Mesenchymal stem cell (in vitro differentiated cells and primary cell): ENCODE data around the gene SURF6.
"Not testable (repeated sequence)": the region's sequence is repeated elsewhere in the genome, so short reads cannot be mapped to it uniquely, and the experiment has no call there.

Experiments
- DNase-seq: peaks from one replicate; pipeline ENCODE4 v3.0.0-alpha.2; 2013
- H2AFZ ChIP-seq: one replicate; pipeline ENCODE4 v1.6.1; 2013; ENCODE audit warnings: low read depth, mild to moderate bottlenecking, control low read depth, inconsistent platforms, low read length, moderate library complexity
- H2AK5ac ChIP-seq: 2 replicates; pipeline ENCODE4 v1.6.1; 2013; ENCODE audit warnings: low read length, moderate library complexity, mild to moderate bottlenecking, inconsistent platforms; ENCODE audit not compliant: severe bottlenecking
- H2BK120ac ChIP-seq: one replicate; pipeline ENCODE4 v1.6.1; 2013; ENCODE audit warnings: low read depth, mild to moderate bottlenecking, inconsistent platforms, low read length, moderate library complexity
- H2BK12ac ChIP-seq, 2 experiments: one replicate each; pipeline ENCODE4 v1.6.1; 2013; ENCODE audit warnings: inconsistent platforms in 2 of 2, low read length in 2 of 2, mild to moderate bottlenecking in 2 of 2, moderate library complexity in 2 of 2, control low read depth in 1 of 2
- H2BK15ac ChIP-seq: one replicate; pipeline ENCODE4 v1.6.1; 2013; ENCODE audit warnings: mild to moderate bottlenecking, low read depth, inconsistent platforms; ENCODE audit not compliant: poor library complexity, severe bottlenecking
- H2BK5ac ChIP-seq: 2 replicates; pipeline ENCODE4 v1.6.1; 2013; ENCODE audit warnings: low read depth, mild to moderate bottlenecking, low read length, control low read depth, inconsistent platforms; ENCODE audit not compliant: poor library complexity, severe bottlenecking
- H3K14ac ChIP-seq, 2 experiments: one replicate each; pipeline ENCODE4 v1.6.1; 2013; ENCODE audit warnings: inconsistent platforms in 2 of 2, low read length in 2 of 2, control low read depth in 1 of 2, mild to moderate bottlenecking in 1 of 2, moderate library complexity in 1 of 2
- H3K18ac ChIP-seq, 2 experiments: one replicate each; pipeline ENCODE4 v1.6.1; 2013; ENCODE audit warnings: inconsistent platforms in 2 of 2, low read length in 2 of 2, control low read depth in 1 of 2, low read depth in 1 of 2, mild to moderate bottlenecking in 1 of 2
- H3K23ac ChIP-seq, 2 experiments: one replicate each; pipeline ENCODE4 v1.6.1; 2013; ENCODE audit warnings: inconsistent platforms in 2 of 2, low read length in 2 of 2, mild to moderate bottlenecking in 2 of 2, moderate library complexity in 2 of 2, control low read depth in 1 of 2
- H3K27ac ChIP-seq: 2 replicates; pipeline ENCODE4 v1.5.1; 2013; ENCODE audit warnings: mild to moderate bottlenecking, moderate library complexity, low read length, control low read depth, inconsistent platforms; ENCODE audit not compliant: poor library complexity, severe bottlenecking
- H3K27me3 ChIP-seq, 2 experiments: 2 replicates each; pipeline versions ENCODE4 v1.6.1 to v1.7.0; 2013; ENCODE audit warnings: low read length in 2 of 2, mild to moderate bottlenecking in 2 of 2, moderate library complexity in 2 of 2, control low read depth in 1 of 2, inconsistent platforms in 1 of 2; ENCODE audit not compliant: control insufficient read depth in 1 of 2, insufficient read depth in 1 of 2
- H3K36me3 ChIP-seq, 2 experiments: 2 replicates each; pipeline versions ENCODE4 v1.6.1 to v1.7.0; 2013; ENCODE audit warnings: low read length in 2 of 2, control low read depth in 1 of 2, inconsistent platforms in 1 of 2, low read depth in 1 of 2, mild to moderate bottlenecking in 1 of 2; ENCODE audit not compliant: insufficient read depth in 2 of 2, control insufficient read depth in 1 of 2
- H3K4ac ChIP-seq, 2 experiments: one replicate each; pipeline ENCODE4 v1.6.1; 2013; ENCODE audit warnings: inconsistent platforms in 2 of 2, low read length in 2 of 2, mild to moderate bottlenecking in 2 of 2, moderate library complexity in 2 of 2, control low read depth in 1 of 2, low read depth in 1 of 2
- H3K4me1 ChIP-seq: 2 replicates; pipeline ENCODE4 v1.6.1; 2013; ENCODE audit warnings: low read depth, low read length, control low read depth; ENCODE audit not compliant: control insufficient read depth, insufficient read depth
- H3K4me2 ChIP-seq: 2 replicates; pipeline ENCODE4 v1.6.1; 2013; ENCODE audit warnings: low read length, mild to moderate bottlenecking, inconsistent platforms; ENCODE audit not compliant: poor library complexity, severe bottlenecking
- H3K4me3 ChIP-seq, 2 experiments: 2 replicates each; pipeline versions ENCODE4 v1.5.1 to v1.7.0; 2013; ENCODE audit warnings: low read length in 2 of 2, mild to moderate bottlenecking in 2 of 2, control low read depth in 1 of 2, low read depth in 1 of 2; ENCODE audit not compliant: insufficient read depth in 1 of 2
- H3K79me1 ChIP-seq: replicated peaks from 2 replicates; pipeline ENCODE4 v1.6.1; 2013; ENCODE audit warnings: mild to moderate bottlenecking, control low read depth, low read length, inconsistent platforms; ENCODE audit not compliant: poor library complexity, severe bottlenecking
- H3K9ac ChIP-seq: 2 replicates; pipeline ENCODE4 v1.7.0; 2013; ENCODE audit warnings: mild to moderate bottlenecking, low read length, moderate library complexity
- H3K9me3 ChIP-seq: 2 replicates; pipeline ENCODE4 v1.7.0; 2013; ENCODE audit warnings: mild to moderate bottlenecking, low read length; ENCODE audit not compliant: control insufficient read depth
- H4K8ac ChIP-seq: one replicate; pipeline ENCODE4 v1.6.1; 2013; ENCODE audit warnings: inconsistent platforms, mild to moderate bottlenecking, low read length, moderate library complexity
- H4K91ac ChIP-seq: one replicate; pipeline ENCODE4 v1.6.1; 2013; ENCODE audit warnings: mild to moderate bottlenecking, low read length, inconsistent platforms
- WGBS: methylation state at CpG from one replicate; pipeline ENCODE4 v1.1.7; 2013; ENCODE audit warnings: mixed read lengths; 5-methylcytosine and 5-hydroxymethylcytosine counted together

SURF6 gene

GRCh38 chr9:133286523-133286922 lies 49.5 kb downstream of the SURF6 start:
- no peak overlapping the region for H3K4me3 ChIP-seq
- no peak overlapping the region for H3K27ac ChIP-seq
- WGBS, result no CpG with 5 or more reads among the region's 2 CpGs
- H3K23ac ChIP-seq, result no peak overlapping the region
- H2AK5ac ChIP-seq, result no peak overlapping the region
- no peak overlapping the region for H3K9ac ChIP-seq
- no peak overlapping the region for H2AFZ ChIP-seq
- no peak overlapping the region for H2BK12ac ChIP-seq
- no peak overlapping the region for H2BK120ac ChIP-seq
- no peak overlapping the region for H3K18ac ChIP-seq
- H4K8ac ChIP-seq, result no peak overlapping the region
- H3K27me3 ChIP-seq, result peaks cover 12 to 15% of the 10 kb centered on the region in 2 experiments
- H3K79me1 ChIP-seq, result no peaks in the 10 kb centered on the region
- peaks cover 23% of the 10 kb centered on the region for H3K9me3 ChIP-seq
- no peaks in the 10 kb centered on the region for H3K4me1 ChIP-seq
- H3K14ac ChIP-seq, result no peak overlapping the region
- no peak overlapping the region for H3K4me2 ChIP-seq
- DNase-seq, result no peak
- no peaks in the 10 kb centered on the region for H3K36me3 ChIP-seq
- no peak overlapping the region for H4K91ac ChIP-seq
- no peak overlapping the region for H2BK15ac ChIP-seq
- H2BK5ac ChIP-seq, result no peak overlapping the region
- no peak overlapping the region for H3K4ac ChIP-seq

DNA sequence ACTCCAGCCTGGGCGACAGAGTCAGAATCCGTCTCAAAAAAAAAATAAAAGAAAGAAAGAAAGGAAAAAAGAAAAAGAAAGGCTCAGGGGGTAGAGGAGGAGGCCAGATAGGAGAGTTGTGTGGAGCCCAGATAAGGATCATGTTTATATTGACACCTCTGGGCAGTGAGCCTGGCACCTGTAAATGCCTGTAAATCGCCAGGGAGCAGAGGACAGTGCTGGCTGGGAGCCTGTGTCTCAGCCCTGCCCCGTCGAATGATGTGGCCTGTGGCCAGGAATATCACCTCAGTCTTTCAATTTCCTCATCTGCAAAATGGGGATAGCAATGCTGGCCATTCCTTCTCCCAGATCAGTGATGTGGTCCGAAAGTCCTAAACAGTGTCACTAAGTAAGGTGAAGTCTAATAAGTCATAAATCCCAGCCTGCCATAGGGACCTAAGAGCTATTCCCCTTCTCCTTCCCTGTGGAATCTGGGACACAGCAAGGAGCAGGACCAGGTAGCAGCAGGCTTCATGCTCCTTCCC lies 50.7 kb downstream of the SURF6 start:
- H3K27me3 ChIP-seq, result peaks cover 23 to 26% of the 10 kb centered on the region in 2 experiments
- H3K36me3 ChIP-seq, result no peaks in the 10 kb centered on the region
- H2AFZ ChIP-seq, result no peak overlapping the region
- H2BK15ac ChIP-seq, result no peak overlapping the region
- H3K18ac ChIP-seq, result no peak overlapping the region
- no peak overlapping the region for H3K27ac ChIP-seq
- no peak overlapping the region for H3K9ac ChIP-seq
- no peak overlapping the region for H2BK120ac ChIP-seq
- WGBS, result 94% methylated on average over 6 of the region's 6 CpGs
- no peaks in the 10 kb centered on the region for H3K79me1 ChIP-seq
- H2BK12ac ChIP-seq, result no peak overlapping the region
- H3K4me1 ChIP-seq, result no peaks in the 10 kb centered on the region
- H3K4ac ChIP-seq, result no peak overlapping the region
- no peak overlapping the region for H3K14ac ChIP-seq
- peaks cover 18% of the 10 kb centered on the region for H3K9me3 ChIP-seq
- H2AK5ac ChIP-seq, result no peak overlapping the region
- no peak overlapping the region for H3K4me3 ChIP-seq
- no peak overlapping the region for H3K23ac ChIP-seq
- no peak overlapping the region for H4K91ac ChIP-seq
- no peak overlapping the region for H3K4me2 ChIP-seq
- no peak for DNase-seq
- no peak overlapping the region for H4K8ac ChIP-seq
- H2BK5ac ChIP-seq, result no peak overlapping the region

DNA sequence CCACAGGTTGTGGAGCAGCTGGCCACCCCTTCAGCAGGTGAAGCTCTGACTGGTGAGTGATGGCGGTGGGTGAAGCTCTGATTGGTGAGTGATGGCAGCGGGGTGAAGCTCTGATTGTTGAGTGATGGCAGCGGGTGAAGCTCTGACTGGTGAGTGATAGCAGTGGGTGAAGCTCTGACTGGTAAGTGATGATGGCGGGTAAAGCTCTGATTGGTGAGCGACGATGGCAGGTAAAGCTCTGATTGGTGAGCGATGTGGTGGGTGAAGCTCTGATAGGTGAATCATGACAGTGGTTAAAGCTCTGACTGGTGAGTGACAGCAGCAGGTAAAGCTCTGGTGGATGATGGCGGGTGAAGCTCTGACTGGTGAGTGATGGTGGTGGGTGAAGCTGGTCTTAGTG lies 51.6 kb downstream of the SURF6 start:
- H3K4me2 ChIP-seq, result no peak overlapping the region
- H2AK5ac ChIP-seq, result no peak overlapping the region
- no peak overlapping the region for H2AFZ ChIP-seq
- H3K27me3 ChIP-seq, result peaks cover 23 to 31% of the 10 kb centered on the region in 2 experiments
- no peak overlapping the region for H2BK15ac ChIP-seq
- no peak overlapping the region for H3K27ac ChIP-seq
- no peaks in the 10 kb centered on the region for H3K36me3 ChIP-seq
- H4K8ac ChIP-seq, result no peak overlapping the region
- H3K4me1 ChIP-seq, result no peaks in the 10 kb centered on the region
- H3K9ac ChIP-seq, result no peak overlapping the region
- no peak overlapping the region for H3K18ac ChIP-seq
- H3K14ac ChIP-seq, result no peak overlapping the region
- H2BK120ac ChIP-seq, result no peak overlapping the region
- no peaks in the 10 kb centered on the region for H3K79me1 ChIP-seq
- H3K9me3 ChIP-seq, result peaks cover 11% of the 10 kb centered on the region
- DNase-seq, result no peak
- H2BK5ac ChIP-seq, result no peak overlapping the region
- H2BK12ac ChIP-seq, result no peak overlapping the region
- H4K91ac ChIP-seq, result no peak overlapping the region
- no peak overlapping the region for H3K23ac ChIP-seq
- H3K4ac ChIP-seq, result no peak overlapping the region
- WGBS, result 96% methylated on average over 8 of the region's 8 CpGs
- no peak overlapping the region for H3K4me3 ChIP-seq

DNA sequence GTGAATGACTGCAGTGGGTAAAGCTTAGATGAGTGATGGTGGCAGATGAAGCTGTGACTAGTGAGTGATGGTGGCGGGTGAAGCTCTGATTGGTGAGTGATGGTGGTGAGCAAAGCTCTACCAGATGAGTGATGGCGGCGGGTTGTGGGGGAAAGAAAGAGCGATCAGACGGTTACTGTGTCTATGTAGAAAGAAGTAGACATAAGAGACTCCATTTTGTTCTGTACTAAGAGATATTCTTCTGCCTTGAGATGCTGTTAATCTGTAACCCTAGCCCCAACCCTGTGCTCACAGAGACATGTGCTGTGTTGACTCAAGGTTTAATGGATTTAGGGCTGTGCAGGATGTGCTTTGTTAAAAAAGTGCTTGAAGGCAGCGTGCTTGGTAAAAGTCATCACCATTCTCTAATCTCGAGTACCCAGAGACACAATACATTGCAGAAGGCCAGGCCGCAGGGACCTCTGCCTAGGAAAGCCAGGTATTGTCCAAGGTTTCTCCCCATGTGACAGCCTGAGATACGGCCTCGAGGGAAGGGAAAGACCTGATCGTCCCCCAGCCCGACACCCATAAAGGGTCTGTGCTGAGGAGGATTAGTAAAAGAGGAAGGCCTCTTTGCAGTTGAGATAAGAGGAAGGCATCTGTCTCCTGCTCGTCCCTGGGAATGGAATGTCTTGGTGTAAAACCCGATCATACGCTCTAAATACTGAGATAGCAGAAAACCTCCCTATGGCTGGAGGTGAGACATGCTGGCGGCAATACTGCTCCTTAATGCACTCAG lies 52.5 kb downstream of the SURF6 start:
- H4K91ac ChIP-seq, H3K4ac ChIP-seq, H3K14ac ChIP-seq, H3K4me1 ChIP-seq, H3K27ac ChIP-seq, H2BK120ac ChIP-seq, H3K4me2 ChIP-seq, H3K23ac ChIP-seq, H2BK12ac ChIP-seq, H3K36me3 ChIP-seq, H3K4me3 ChIP-seq, H3K9ac ChIP-seq, H3K18ac ChIP-seq, DNase-seq, H3K9me3 ChIP-seq, H2AK5ac ChIP-seq, H4K8ac ChIP-seq, H3K79me1 ChIP-seq, H2AFZ ChIP-seq, H2BK5ac ChIP-seq, H2BK15ac ChIP-seq: not testable (repeated sequence)
- 70% methylated on average over 16 of the region's 16 CpGs for WGBS
- H3K27me3 ChIP-seq, result peaks cover 26 to 40% of the 10 kb centered on the region in 2 experiments
